H9 (cell line): ENCODE measurements around the gene STAB2. TPM values are rescaled to one million over a fixed set of nuclear protein-coding genes. Genes with fewer than 3 reads are reported as not detected.

Source experiments
- DNase-seq: peaks from one replicate; pipeline ENCODE4 v3.0.0-alpha.2; 2017
- H2AFZ ChIP-seq: one replicate; pipeline ENCODE4 v1.6.1; 2013; ENCODE audit warnings: mild to moderate bottlenecking, low read length, control low read depth, moderate library complexity
- H2AK5ac ChIP-seq: 2 replicates; pipeline ENCODE4 v1.6.1; 2013; ENCODE audit warnings: low read length, control low read depth, mixed read lengths; ENCODE audit not compliant: insufficient read length
- H2BK120ac ChIP-seq: one replicate; pipeline ENCODE4 v1.6.1; 2013; ENCODE audit warnings: low read depth, mild to moderate bottlenecking, low read length, control low read depth, inconsistent platforms; ENCODE audit not compliant: poor library complexity, severe bottlenecking
- H2BK12ac ChIP-seq: 2 replicates; pipeline ENCODE4 v1.6.1; 2013; ENCODE audit warnings: low read length, control low read depth, mixed read lengths, low read depth; ENCODE audit not compliant: insufficient read length
- H2BK15ac ChIP-seq: 2 replicates; pipeline ENCODE4 v1.6.1; 2013; ENCODE audit warnings: low read depth, low read length, control low read depth
- H2BK20ac ChIP-seq: one replicate; pipeline ENCODE4 v1.6.1; 2013; ENCODE audit warnings: low read depth, mild to moderate bottlenecking, low read length, control low read depth, inconsistent platforms; ENCODE audit not compliant: poor library complexity, severe bottlenecking
- H2BK5ac ChIP-seq: 2 replicates; pipeline ENCODE4 v1.6.1; 2013; ENCODE audit warnings: low read length, control low read depth, mixed read lengths; ENCODE audit not compliant: insufficient read length
- H3K14ac ChIP-seq: 2 replicates; pipeline ENCODE4 v1.6.1; 2013; ENCODE audit warnings: low read length, control low read depth; ENCODE audit not compliant: insufficient read depth
- H3K18ac ChIP-seq: 2 replicates; pipeline ENCODE4 v1.6.1; 2013; ENCODE audit warnings: low read depth, mild to moderate bottlenecking, mixed read lengths, low read length, control low read depth; ENCODE audit not compliant: insufficient read length
- H3K23ac ChIP-seq: 2 replicates; pipeline ENCODE4 v1.6.1; 2013; ENCODE audit warnings: low read length, control low read depth, mixed read lengths, low read depth; ENCODE audit not compliant: insufficient read length
- H3K23me2 ChIP-seq: 2 replicates; pipeline ENCODE4 v1.6.1; 2013; ENCODE audit warnings: low read depth, mild to moderate bottlenecking, mixed read lengths, low read length, control low read depth; ENCODE audit not compliant: insufficient read length, poor library complexity, severe bottlenecking
- H3K27ac ChIP-seq: 2 replicates; pipeline ENCODE4 v1.5.1; 2013; ENCODE audit warnings: low read length, control low read depth, mixed read lengths, low read depth; ENCODE audit not compliant: insufficient read length
- H3K27me3 ChIP-seq: 2 replicates; pipeline ENCODE4 v1.6.1; 2013; ENCODE audit warnings: low read length, control low read depth, inconsistent platforms; ENCODE audit not compliant: insufficient read depth
- H3K4ac ChIP-seq: 2 replicates; pipeline ENCODE4 v1.6.1; 2013; ENCODE audit warnings: low read depth, mild to moderate bottlenecking, control low read depth, inconsistent platforms, low read length, moderate library complexity
- H3K4me1 ChIP-seq: 2 replicates; pipeline ENCODE4 v1.6.1; 2013; ENCODE audit warnings: low read length, control low read depth, inconsistent platforms; ENCODE audit not compliant: insufficient read depth
- H3K4me2 ChIP-seq: 2 replicates; pipeline ENCODE4 v1.6.1; 2013; ENCODE audit warnings: low read length, control low read depth, mixed read lengths; ENCODE audit not compliant: insufficient read length, insufficient read depth
- H3K56ac ChIP-seq: 2 replicates; pipeline ENCODE4 v1.6.1; 2013; ENCODE audit warnings: low read depth, mild to moderate bottlenecking, mixed read lengths, low read length, control low read depth; ENCODE audit not compliant: insufficient read length
- H3K79me1 ChIP-seq: 2 replicates; pipeline ENCODE4 v1.6.1; 2013; ENCODE audit warnings: low read depth, mild to moderate bottlenecking, moderate library complexity, low read length, control low read depth, inconsistent platforms; ENCODE audit not compliant: insufficient read depth, poor library complexity, severe bottlenecking
- H3K79me2 ChIP-seq: 2 replicates; pipeline ENCODE4 v1.6.1; 2013; ENCODE audit warnings: low read length, control low read depth, inconsistent platforms; ENCODE audit not compliant: insufficient read depth
- H3K9ac ChIP-seq: 2 replicates; pipeline ENCODE4 v1.6.1; 2013; ENCODE audit warnings: low read length, control low read depth, mixed read lengths; ENCODE audit not compliant: insufficient read length; ENCODE audit errors: extremely low read depth
- H3K9me3 ChIP-seq: one replicate; pipeline ENCODE4 v1.6.1; 2013; ENCODE audit warnings: low read depth, low read length, inconsistent platforms; ENCODE audit not compliant: control insufficient read depth
- H3T11ph ChIP-seq: one replicate; pipeline ENCODE4 v1.6.1; 2013; ENCODE audit warnings: mild to moderate bottlenecking, low read length, control low read depth, inconsistent platforms
- H4K20me1 ChIP-seq: one replicate; pipeline ENCODE4 v1.6.1; 2013; ENCODE audit not compliant: control insufficient read depth, insufficient read length, insufficient read depth
- H4K5ac ChIP-seq: 2 replicates; pipeline ENCODE4 v1.6.1; 2013; ENCODE audit warnings: low read depth, mild to moderate bottlenecking, mixed read lengths, low read length, control low read depth; ENCODE audit not compliant: insufficient read length
- H4K8ac ChIP-seq: replicated peaks from 2 replicates; pipeline ENCODE4 v1.6.1; 2013; ENCODE audit warnings: low read length, control low read depth, mixed read lengths, low read depth; ENCODE audit not compliant: insufficient read length
- H4K91ac ChIP-seq: 2 replicates; pipeline ENCODE4 v1.6.1; 2013; ENCODE audit warnings: low read depth, mild to moderate bottlenecking, moderate library complexity, mixed read lengths, low read length, control low read depth; ENCODE audit not compliant: insufficient read length
- H3K27ac Mint-ChIP-seq, 3 experiments: 2 replicates in 2 of 3; 3 replicates in 1 of 3; pipeline ENCODE4 v1.8.0; 2020 to 2021; ENCODE audit warnings: mixed read lengths in 3 of 3, mild to moderate bottlenecking in 1 of 3, moderate library complexity in 1 of 3
- H3K27me3 Mint-ChIP-seq: 2 replicates; pipeline ENCODE4 v1.8.0; 2021; ENCODE audit warnings: low read depth, mild to moderate bottlenecking, moderate library complexity, mixed read lengths
- H3K36me3 Mint-ChIP-seq, 3 experiments: 2 replicates in 2 of 3; 3 replicates in 1 of 3; pipeline ENCODE4 v1.8.0; 2020 to 2021; ENCODE audit warnings: low read depth in 3 of 3, mixed read lengths in 3 of 3; ENCODE audit not compliant: insufficient read depth in 1 of 3
- H3K4me1 Mint-ChIP-seq, 2 experiments: 2 replicates each; pipeline ENCODE4 v1.8.0; 2020; ENCODE audit warnings: mixed read lengths in 2 of 2
- H3K4me3 Mint-ChIP-seq, 2 experiments: 2 replicates in 1 of 2; 3 replicates in 1 of 2; pipeline ENCODE4 v1.8.0; 2020 to 2021; ENCODE audit warnings: mild to moderate bottlenecking in 2 of 2, mixed read lengths in 2 of 2, moderate library complexity in 1 of 2
- H3K9me3 Mint-ChIP-seq, 2 experiments: 2 replicates in 1 of 2; 3 replicates in 1 of 2; pipeline ENCODE4 v1.8.0; 2020; ENCODE audit warnings: mild to moderate bottlenecking in 2 of 2, mixed read lengths in 2 of 2, moderate library complexity in 1 of 2
- WGBS: extraction: QIAGEN DNeasy Blood & Tissue Kit; methylation state at CpG from one replicate; pipeline ENCODE4 v1.1.7; 2013; ENCODE audit warnings: missing lambda C conversion rate, low lambda C conversion rate, mixed read lengths; ENCODE audit not compliant: insufficient read length; ENCODE audit errors: extremely low coverage; 5-methylcytosine and 5-hydroxymethylcytosine counted together
- total RNA-seq: library from RNA; stranded (reverse); gene quantifications from 2 replicates; pipeline ENCODE4 v1.2.1, GENCODE V29; 2021
- TF ChIP-seq, protein P1 (sequence below): fragments of 200-600 bp; sonication (generic); conservative IDR thresholded peaks from 3 replicates; pipeline ENCODE4 v1.8.0; 2021; ENCODE audit warnings: antibody characterized with exemption, mild to moderate bottlenecking

Gene STAB2
- total RNA-seq, 1 experiment from 2014 or later, result 0.02 TPM

DNA sequence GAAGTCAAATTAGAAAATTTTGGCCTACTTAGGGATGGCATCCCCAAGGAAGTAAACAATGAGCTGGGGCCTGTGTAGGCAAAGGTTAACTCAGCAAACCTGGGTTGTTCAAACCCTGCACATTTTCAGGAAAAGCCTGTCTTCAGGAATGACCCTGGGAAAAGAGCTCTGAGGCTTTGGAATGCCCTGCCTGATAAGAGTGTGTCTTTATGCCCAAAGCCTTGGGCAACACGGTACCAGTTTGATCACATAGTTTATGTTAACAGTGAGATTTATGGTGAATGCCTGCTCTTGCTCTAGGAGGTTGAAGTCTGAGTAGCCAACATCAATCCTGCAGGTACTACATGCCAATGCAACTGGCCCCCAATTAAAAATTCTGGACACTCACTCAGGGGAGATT, 28.2 kb upstream of the STAB2 start:
- Histone ChIP-seq H2AK5ac (no peak overlapping the region), H4K8ac (no peak overlapping the region), H2BK15ac (no peak overlapping the region), H3K79me2 (no peaks in the 10 kb centered on the region), H3K23me2 (no peaks in the 10 kb centered on the region), H3K27me3 (no peaks in the 10 kb centered on the region), H3K4ac (no peak overlapping the region), H3K4me1 (no peaks in the 10 kb centered on the region), H2BK5ac (no peak overlapping the region), H2BK120ac (no peak overlapping the region), H4K5ac (no peak overlapping the region), H3K56ac (no peak overlapping the region), H3K79me1 (no peaks in the 10 kb centered on the region), H2BK12ac (no peak overlapping the region), H2AFZ (no peak overlapping the region), H3K23ac (no peak overlapping the region), H4K91ac (no peak overlapping the region), H3K27ac (no peak overlapping the region), H3T11ph (no peak overlapping the region), H3K14ac (no peak overlapping the region), H2BK20ac (no peak overlapping the region), H3K18ac (no peak overlapping the region), H4K20me1 (no peaks in the 10 kb centered on the region), H3K4me2 (no peak overlapping the region), H3K9ac (no peak overlapping the region), H3K9me3 (no peaks in the 10 kb centered on the region)
- no peak overlapping the region for H3K4me3 Mint-ChIP-seq
- peaks cover 8 to 17% of the 10 kb centered on the region in 2 experiments; a peak in 4 of 5 replicates for H3K9me3 Mint-ChIP-seq
- DNase-seq, result no peak
- H3K27ac Mint-ChIP-seq, result no peak overlapping the region
- H3K36me3 Mint-ChIP-seq, result peaks cover 0 to 5% (median 2%) of the 10 kb centered on the region in 3 experiments; a peak in 4 of 7 replicates
- TF ChIP-seq, protein P1, sequence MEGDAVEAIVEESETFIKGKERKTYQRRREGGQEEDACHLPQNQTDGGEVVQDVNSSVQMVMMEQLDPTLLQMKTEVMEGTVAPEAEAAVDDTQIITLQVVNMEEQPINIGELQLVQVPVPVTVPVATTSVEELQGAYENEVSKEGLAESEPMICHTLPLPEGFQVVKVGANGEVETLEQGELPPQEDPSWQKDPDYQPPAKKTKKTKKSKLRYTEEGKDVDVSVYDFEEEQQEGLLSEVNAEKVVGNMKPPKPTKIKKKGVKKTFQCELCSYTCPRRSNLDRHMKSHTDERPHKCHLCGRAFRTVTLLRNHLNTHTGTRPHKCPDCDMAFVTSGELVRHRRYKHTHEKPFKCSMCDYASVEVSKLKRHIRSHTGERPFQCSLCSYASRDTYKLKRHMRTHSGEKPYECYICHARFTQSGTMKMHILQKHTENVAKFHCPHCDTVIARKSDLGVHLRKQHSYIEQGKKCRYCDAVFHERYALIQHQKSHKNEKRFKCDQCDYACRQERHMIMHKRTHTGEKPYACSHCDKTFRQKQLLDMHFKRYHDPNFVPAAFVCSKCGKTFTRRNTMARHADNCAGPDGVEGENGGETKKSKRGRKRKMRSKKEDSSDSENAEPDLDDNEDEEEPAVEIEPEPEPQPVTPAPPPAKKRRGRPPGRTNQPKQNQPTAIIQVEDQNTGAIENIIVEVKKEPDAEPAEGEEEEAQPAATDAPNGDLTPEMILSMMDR, result no peak
- no CpG with 5 or more reads among the region's 1 CpG for WGBS
- peaks cover 0 to 5% of the 10 kb centered on the region in 2 experiments; a peak in 2 of 4 replicates for H3K4me1 Mint-ChIP-seq
- H3K27me3 Mint-ChIP-seq, result peaks cover 3% of the 10 kb centered on the region
